Peyer's patch (tissue), 4 donors: Measurements from ENCODE around the gene KRT8. TPM values are rescaled to one million over a fixed set of nuclear protein-coding genes. Genes with fewer than 3 reads are reported as not detected.

Source experiments
- DNase-seq, 3 donors: peaks; one replicate each; pipeline ENCODE4 v3.0.0-alpha.2; 2017 to 2019
- H3K27ac ChIP-seq, 4 donors: fragments of 200-600 bp; sonication (generic); one replicate each; pipeline ENCODE4 v1.5.1; 2016 to 2019
- H3K27me3 ChIP-seq, 2 donors: fragments of 200-600 bp; sonication (generic); one replicate each; pipeline ENCODE4 v1.5.1; 2019
- H3K36me3 ChIP-seq, 3 donors: fragments of 200-600 bp; sonication (generic); one replicate each; pipeline ENCODE4 v1.5.1; 2016 to 2019
- H3K4me1 ChIP-seq, 4 donors: fragments of 200-600 bp; sonication (generic); one replicate each; pipeline ENCODE4 v1.5.1; 2016 to 2019
- H3K4me3 ChIP-seq, 4 donors: fragments of 200-600 bp; sonication (generic); 1 replicate in 3 of 4; 2 replicates in 1 of 4; pipeline ENCODE4 v1.5.1; 2016 to 2019; ENCODE audit warnings: mild to moderate bottlenecking in 1 of 4
- H3K9me3 ChIP-seq, 4 donors: fragments of 200-600 bp; sonication (generic); one replicate each; pipeline ENCODE4 v1.5.1; 2016 to 2019; ENCODE audit warnings: mild to moderate bottlenecking in 1 of 4
- POLR2A ChIP-seq, 2 donors: fragments of 450-650 bp; IDR thresholded peaks; one replicate each; pipeline ENCODE4 v1.5.1; 2017; ENCODE audit warnings: antibody characterized with exemption in 2 of 2, mild to moderate bottlenecking in 2 of 2, moderate library complexity in 2 of 2
- total RNA-seq, 4 donors: library from RNA; depleted of rRNA; stranded (reverse); fragments of >200 nt; gene quantifications; one replicate each; pipeline ENCODE4 v1.1.0, GENCODE V29; 2016
- TF ChIP-seq, protein P1 (sequence below), 6 experiments: fragments of 450-650 bp in 4 of 6; fragments of 200-600 bp in 2 of 6; sonication (generic) in 1 of 6; IDR thresholded peaks; one replicate each; pipeline ENCODE4 v1.5.1; 2017 to 2019; ENCODE audit warnings: antibody characterized with exemption in 6 of 6, mild to moderate bottlenecking in 3 of 6, moderate library complexity in 1 of 6

Gene KRT8
- total RNA-seq, 4 donors from 2014 or later, result 1,046 to 2,452 (median 2,098) TPM

DNA sequence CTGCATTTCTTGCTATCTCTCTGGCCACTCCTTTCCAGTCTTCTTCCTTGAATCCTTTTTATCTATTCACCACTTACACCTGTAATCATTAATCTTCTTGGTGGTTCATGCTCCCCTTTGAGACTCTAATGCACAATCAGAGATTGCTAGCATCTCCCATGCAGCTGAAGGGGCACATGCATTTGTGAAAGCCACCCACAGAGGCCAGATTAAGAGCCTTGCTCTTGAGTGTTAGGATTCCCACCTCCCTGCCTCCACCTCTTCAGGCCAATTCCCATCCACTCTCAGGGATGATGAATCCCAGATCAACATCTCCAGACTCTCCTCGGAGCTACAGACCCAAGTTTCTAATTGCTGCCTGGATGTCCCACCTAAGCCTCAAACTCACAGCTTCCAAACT, 24.7 kb upstream of the KRT8 start:
- Histone ChIP-seq H3K36me3 (no peaks in the 10 kb centered on the region), H3K4me1 (peaks cover 0 to 30% (median 2%) of the 10 kb centered on the region in 4 donors), H3K9me3 (no peaks in the 10 kb centered on the region), H3K4me3 (no peak overlapping the region), H3K27me3 (no peaks in the 10 kb centered on the region), H3K27ac (no peak overlapping the region)
- DNase-seq, result no peak
- no peak for TF ChIP-seq POLR2A (IDR thresholded peaks at IDR 0.05)
- TF ChIP-seq, protein P1, sequence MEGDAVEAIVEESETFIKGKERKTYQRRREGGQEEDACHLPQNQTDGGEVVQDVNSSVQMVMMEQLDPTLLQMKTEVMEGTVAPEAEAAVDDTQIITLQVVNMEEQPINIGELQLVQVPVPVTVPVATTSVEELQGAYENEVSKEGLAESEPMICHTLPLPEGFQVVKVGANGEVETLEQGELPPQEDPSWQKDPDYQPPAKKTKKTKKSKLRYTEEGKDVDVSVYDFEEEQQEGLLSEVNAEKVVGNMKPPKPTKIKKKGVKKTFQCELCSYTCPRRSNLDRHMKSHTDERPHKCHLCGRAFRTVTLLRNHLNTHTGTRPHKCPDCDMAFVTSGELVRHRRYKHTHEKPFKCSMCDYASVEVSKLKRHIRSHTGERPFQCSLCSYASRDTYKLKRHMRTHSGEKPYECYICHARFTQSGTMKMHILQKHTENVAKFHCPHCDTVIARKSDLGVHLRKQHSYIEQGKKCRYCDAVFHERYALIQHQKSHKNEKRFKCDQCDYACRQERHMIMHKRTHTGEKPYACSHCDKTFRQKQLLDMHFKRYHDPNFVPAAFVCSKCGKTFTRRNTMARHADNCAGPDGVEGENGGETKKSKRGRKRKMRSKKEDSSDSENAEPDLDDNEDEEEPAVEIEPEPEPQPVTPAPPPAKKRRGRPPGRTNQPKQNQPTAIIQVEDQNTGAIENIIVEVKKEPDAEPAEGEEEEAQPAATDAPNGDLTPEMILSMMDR (IDR thresholded peaks at IDR 0.05), result no peak

DNA sequence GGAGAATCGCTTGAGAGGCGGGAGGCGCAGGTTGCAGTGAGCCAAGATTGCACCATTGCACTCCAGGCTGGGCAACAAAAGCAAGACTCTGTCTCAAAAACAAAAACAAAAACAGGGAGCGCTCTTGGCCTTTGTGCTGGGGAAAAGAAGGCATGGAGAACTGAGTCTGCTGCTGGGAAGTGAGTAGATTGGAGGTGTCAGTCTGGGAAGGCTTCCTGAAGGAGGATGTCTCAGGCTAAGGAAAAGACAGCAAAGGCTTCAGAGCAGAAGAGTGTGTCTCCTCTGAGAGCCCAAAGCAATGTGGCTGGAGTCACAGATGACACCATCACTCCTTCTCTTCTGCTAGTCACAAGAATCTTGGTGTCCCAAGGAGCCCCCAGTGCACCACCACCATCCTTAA, 23.1 kb upstream of the KRT8 start:
- TF ChIP-seq, protein P1 (IDR thresholded peaks at IDR 0.05), result no peak
- no peak for TF ChIP-seq POLR2A (IDR thresholded peaks at IDR 0.05)
- Histone ChIP-seq H3K4me1 (peaks cover 0 to 40% (median 2%) of the 10 kb centered on the region in 4 donors), H3K36me3 (no peaks in the 10 kb centered on the region), H3K27ac (peak overlapping the region in 3 of 4 donors; percentile 51 to 98 (median 96)), H3K27me3 (no peaks in the 10 kb centered on the region), H3K9me3 (no peaks in the 10 kb centered on the region), H3K4me3 (no peak overlapping the region)
- DNase-seq, result no peak

DNA sequence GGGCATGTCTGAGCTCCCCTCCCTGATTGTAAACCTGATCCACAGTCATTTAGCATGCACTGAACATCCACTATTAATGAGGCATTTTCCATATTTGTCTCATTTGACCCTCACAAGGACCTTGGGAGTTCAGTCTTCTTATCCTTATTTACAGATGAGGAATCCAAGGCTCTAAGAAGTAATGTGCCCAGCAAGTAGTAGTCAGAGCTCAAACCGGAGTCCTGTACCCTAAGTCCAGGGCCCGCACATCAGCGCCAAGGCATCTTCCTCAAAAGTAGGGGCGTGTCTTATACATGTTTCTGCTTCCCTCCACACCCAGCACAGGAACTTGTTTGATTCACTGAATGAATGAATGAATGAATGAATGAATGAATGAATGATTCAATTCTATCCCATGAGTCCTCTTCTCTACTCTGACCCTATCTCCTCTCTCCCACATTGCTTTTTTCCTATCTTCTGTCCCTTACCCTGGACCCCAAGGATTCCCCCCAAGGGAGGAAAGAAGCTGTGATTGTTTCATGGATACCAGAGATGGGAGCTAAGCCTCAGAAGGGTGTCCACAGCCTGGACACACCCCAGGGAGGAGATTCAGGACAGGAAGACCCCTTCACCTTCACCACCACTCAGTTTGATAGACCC, 21.8 kb upstream of the KRT8 start:
- Histone ChIP-seq H3K36me3 (no peaks in the 10 kb centered on the region), H3K4me3 (peak overlapping the region in 1 of 4 donors; percentile 20), H3K4me1 (peaks cover 0 to 42% (median 2%) of the 10 kb centered on the region in 4 donors), H3K27ac (peak overlapping the region in 3 of 4 donors; percentile 87 to 98 (median 96)), H3K27me3 (no peaks in the 10 kb centered on the region), H3K9me3 (no peaks in the 10 kb centered on the region)
- DNase-seq, result no peak
- no peak for TF ChIP-seq POLR2A (IDR thresholded peaks at IDR 0.05)
- TF ChIP-seq, protein P1 (IDR thresholded peaks at IDR 0.05), result no peak

DNA sequence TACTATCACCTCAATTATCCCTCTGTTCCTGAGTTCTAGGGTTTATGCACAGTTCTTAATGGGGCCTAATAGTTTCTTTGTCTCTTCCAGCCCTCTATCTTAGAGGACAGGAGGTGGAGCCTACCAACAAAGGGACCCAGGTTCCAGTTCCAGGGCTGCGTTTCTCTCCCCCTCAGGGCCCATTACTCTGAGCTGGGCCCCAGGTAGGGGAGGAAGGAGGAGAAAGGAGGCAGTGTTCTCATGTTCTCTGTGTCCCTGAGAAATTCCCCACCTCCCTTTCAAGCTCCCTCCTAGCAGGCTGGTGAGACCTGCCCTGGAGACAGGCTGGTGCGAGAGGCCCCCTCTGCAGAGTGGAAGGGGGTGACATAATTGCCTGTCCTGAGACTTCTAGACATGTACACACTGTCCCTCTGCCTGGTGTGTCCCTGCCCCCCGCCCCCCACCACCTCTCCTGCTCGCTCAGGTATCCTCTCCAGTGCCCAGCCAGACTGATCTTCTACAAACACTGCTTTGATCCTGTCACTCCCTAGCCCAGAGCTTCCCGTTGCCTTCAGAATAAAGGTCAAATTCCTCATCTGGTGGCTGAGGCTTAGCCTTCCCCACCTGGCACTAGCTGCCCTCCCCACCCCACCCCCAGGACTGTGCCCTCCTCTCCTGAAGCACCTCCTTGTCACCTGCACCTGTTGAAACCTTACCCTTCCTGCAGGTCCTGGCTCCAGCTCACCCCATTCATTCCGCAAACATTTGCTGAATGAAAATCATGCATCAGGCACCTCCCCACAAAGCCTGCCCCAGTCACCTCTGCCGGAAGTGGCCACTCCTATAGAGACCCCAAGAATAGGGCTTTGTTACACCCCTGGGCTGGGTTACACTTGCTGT, 21.1 kb upstream of the KRT8 start:
- peak overlapping the region in 3 of 4 donors; percentile 87 to 98 (median 96) for H3K27ac ChIP-seq
- H3K27me3 ChIP-seq, result no peaks in the 10 kb centered on the region
- peak in 2 of 3 donors; percentile 78 to 85 for DNase-seq
- TF ChIP-seq, protein P1 (IDR thresholded peaks at IDR 0.05), result no peak
- TF ChIP-seq POLR2A (IDR thresholded peaks at IDR 0.05), result peak; percentile 6 to 53
- peak overlapping the region in 2 of 4 donors; percentile 21 to 28 for H3K4me3 ChIP-seq
- no peaks in the 10 kb centered on the region for H3K9me3 ChIP-seq
- H3K36me3 ChIP-seq, result no peaks in the 10 kb centered on the region
- H3K4me1 ChIP-seq, result peaks cover 0 to 50% (median 2%) of the 10 kb centered on the region in 4 donors

DNA sequence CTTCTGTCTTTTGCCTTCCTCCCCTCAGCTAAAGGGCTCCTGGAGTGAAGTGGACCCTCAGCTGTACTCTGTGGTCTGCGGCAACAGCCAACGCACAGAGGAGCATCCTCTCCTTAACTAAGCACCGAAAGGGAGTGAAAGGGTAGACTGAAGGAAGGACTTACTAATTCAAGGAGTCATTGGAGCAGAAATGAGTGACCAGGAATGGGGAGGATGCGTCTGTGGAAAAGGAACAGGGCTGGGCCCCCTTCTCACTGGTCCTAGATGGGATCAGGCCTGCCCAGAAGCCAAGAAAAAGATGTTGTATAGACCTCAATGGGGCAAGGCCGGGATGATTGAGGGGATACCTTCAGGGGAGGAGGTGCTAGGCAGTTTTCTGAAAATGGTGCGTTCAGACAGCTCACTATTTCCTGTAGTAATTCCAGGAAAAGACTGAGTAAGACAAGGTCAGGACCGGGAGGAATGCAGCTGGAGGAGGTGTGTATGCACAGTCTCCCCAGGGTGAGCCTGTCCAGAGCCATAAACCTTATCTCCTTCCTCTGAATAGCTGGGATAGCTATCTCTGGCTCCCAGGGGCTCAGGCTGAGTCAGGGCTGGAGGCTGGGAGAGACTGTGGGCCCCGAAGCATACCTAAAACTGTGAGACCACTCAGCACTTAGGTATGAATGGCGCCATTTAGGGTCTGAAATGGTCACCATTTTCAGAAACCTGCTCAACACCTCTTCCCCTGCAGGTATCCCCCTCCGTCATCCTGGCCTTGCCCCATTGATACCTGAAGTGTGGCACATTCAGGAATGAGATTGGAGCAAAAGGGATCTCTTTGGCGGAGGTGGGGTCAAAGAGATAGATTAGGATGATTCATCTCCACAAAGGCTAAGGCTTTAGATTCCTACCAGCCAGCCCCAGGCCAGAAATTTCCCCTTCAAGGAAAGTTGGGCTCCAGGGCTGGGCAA, 20.2 kb upstream of the KRT8 start:
- peak overlapping the region in 3 of 4 donors; percentile 80 to 98 (median 96) for H3K27ac ChIP-seq
- TF ChIP-seq, protein P1 (IDR thresholded peaks at IDR 0.05), result no peak
- peak; percentile 30 to 57 for TF ChIP-seq POLR2A (IDR thresholded peaks at IDR 0.05)
- no peaks in the 10 kb centered on the region for H3K36me3 ChIP-seq
- no peaks in the 10 kb centered on the region for H3K27me3 ChIP-seq
- H3K4me3 ChIP-seq, result peak overlapping the region in 2 of 4 donors; percentile 21 to 28
- peak in 2 of 3 donors; percentile 75 to 79 for DNase-seq
- peaks cover 0 to 50% (median 2%) of the 10 kb centered on the region in 4 donors for H3K4me1 ChIP-seq
- H3K9me3 ChIP-seq, result no peaks in the 10 kb centered on the region
